H9 (cell line): ENCODE results near the gene FGF10. TPM values are rescaled to one million over a fixed set of nuclear protein-coding genes. Genes with fewer than 3 reads are reported as not detected.

Experiments
- DNase-seq: peaks from one replicate; pipeline ENCODE4 v3.0.0-alpha.2; 2017
- H2AFZ ChIP-seq: one replicate; pipeline ENCODE4 v1.6.1; 2013; ENCODE audit warnings: mild to moderate bottlenecking, low read length, control low read depth, moderate library complexity
- H2AK5ac ChIP-seq: 2 replicates; pipeline ENCODE4 v1.6.1; 2013; ENCODE audit warnings: low read length, control low read depth, mixed read lengths; ENCODE audit not compliant: insufficient read length
- H2BK120ac ChIP-seq: one replicate; pipeline ENCODE4 v1.6.1; 2013; ENCODE audit warnings: low read depth, mild to moderate bottlenecking, low read length, control low read depth, inconsistent platforms; ENCODE audit not compliant: poor library complexity, severe bottlenecking
- H2BK12ac ChIP-seq: 2 replicates; pipeline ENCODE4 v1.6.1; 2013; ENCODE audit warnings: low read length, control low read depth, mixed read lengths, low read depth; ENCODE audit not compliant: insufficient read length
- H2BK15ac ChIP-seq: 2 replicates; pipeline ENCODE4 v1.6.1; 2013; ENCODE audit warnings: low read depth, low read length, control low read depth
- H2BK20ac ChIP-seq: one replicate; pipeline ENCODE4 v1.6.1; 2013; ENCODE audit warnings: low read depth, mild to moderate bottlenecking, low read length, control low read depth, inconsistent platforms; ENCODE audit not compliant: poor library complexity, severe bottlenecking
- H2BK5ac ChIP-seq: 2 replicates; pipeline ENCODE4 v1.6.1; 2013; ENCODE audit warnings: low read length, control low read depth, mixed read lengths; ENCODE audit not compliant: insufficient read length
- H3K14ac ChIP-seq: 2 replicates; pipeline ENCODE4 v1.6.1; 2013; ENCODE audit warnings: low read length, control low read depth; ENCODE audit not compliant: insufficient read depth
- H3K18ac ChIP-seq: 2 replicates; pipeline ENCODE4 v1.6.1; 2013; ENCODE audit warnings: low read depth, mild to moderate bottlenecking, mixed read lengths, low read length, control low read depth; ENCODE audit not compliant: insufficient read length
- H3K23ac ChIP-seq: 2 replicates; pipeline ENCODE4 v1.6.1; 2013; ENCODE audit warnings: low read length, control low read depth, mixed read lengths, low read depth; ENCODE audit not compliant: insufficient read length
- H3K23me2 ChIP-seq: 2 replicates; pipeline ENCODE4 v1.6.1; 2013; ENCODE audit warnings: low read depth, mild to moderate bottlenecking, mixed read lengths, low read length, control low read depth; ENCODE audit not compliant: insufficient read length, poor library complexity, severe bottlenecking
- H3K27ac ChIP-seq: 2 replicates; pipeline ENCODE4 v1.5.1; 2013; ENCODE audit warnings: low read length, control low read depth, mixed read lengths, low read depth; ENCODE audit not compliant: insufficient read length
- H3K27me3 ChIP-seq: 2 replicates; pipeline ENCODE4 v1.6.1; 2013; ENCODE audit warnings: low read length, control low read depth, inconsistent platforms; ENCODE audit not compliant: insufficient read depth
- H3K4ac ChIP-seq: 2 replicates; pipeline ENCODE4 v1.6.1; 2013; ENCODE audit warnings: low read depth, mild to moderate bottlenecking, control low read depth, inconsistent platforms, low read length, moderate library complexity
- H3K4me1 ChIP-seq: 2 replicates; pipeline ENCODE4 v1.6.1; 2013; ENCODE audit warnings: low read length, control low read depth, inconsistent platforms; ENCODE audit not compliant: insufficient read depth
- H3K4me2 ChIP-seq: 2 replicates; pipeline ENCODE4 v1.6.1; 2013; ENCODE audit warnings: low read length, control low read depth, mixed read lengths; ENCODE audit not compliant: insufficient read length, insufficient read depth
- H3K56ac ChIP-seq: 2 replicates; pipeline ENCODE4 v1.6.1; 2013; ENCODE audit warnings: low read depth, mild to moderate bottlenecking, mixed read lengths, low read length, control low read depth; ENCODE audit not compliant: insufficient read length
- H3K79me1 ChIP-seq: 2 replicates; pipeline ENCODE4 v1.6.1; 2013; ENCODE audit warnings: low read depth, mild to moderate bottlenecking, moderate library complexity, low read length, control low read depth, inconsistent platforms; ENCODE audit not compliant: insufficient read depth, poor library complexity, severe bottlenecking
- H3K79me2 ChIP-seq: 2 replicates; pipeline ENCODE4 v1.6.1; 2013; ENCODE audit warnings: low read length, control low read depth, inconsistent platforms; ENCODE audit not compliant: insufficient read depth
- H3K9ac ChIP-seq: 2 replicates; pipeline ENCODE4 v1.6.1; 2013; ENCODE audit warnings: low read length, control low read depth, mixed read lengths; ENCODE audit not compliant: insufficient read length; ENCODE audit errors: extremely low read depth
- H3K9me3 ChIP-seq: one replicate; pipeline ENCODE4 v1.6.1; 2013; ENCODE audit warnings: low read depth, low read length, inconsistent platforms; ENCODE audit not compliant: control insufficient read depth
- H3T11ph ChIP-seq: one replicate; pipeline ENCODE4 v1.6.1; 2013; ENCODE audit warnings: mild to moderate bottlenecking, low read length, control low read depth, inconsistent platforms
- H4K20me1 ChIP-seq: one replicate; pipeline ENCODE4 v1.6.1; 2013; ENCODE audit not compliant: control insufficient read depth, insufficient read length, insufficient read depth
- H4K5ac ChIP-seq: 2 replicates; pipeline ENCODE4 v1.6.1; 2013; ENCODE audit warnings: low read depth, mild to moderate bottlenecking, mixed read lengths, low read length, control low read depth; ENCODE audit not compliant: insufficient read length
- H4K8ac ChIP-seq: replicated peaks from 2 replicates; pipeline ENCODE4 v1.6.1; 2013; ENCODE audit warnings: low read length, control low read depth, mixed read lengths, low read depth; ENCODE audit not compliant: insufficient read length
- H4K91ac ChIP-seq: 2 replicates; pipeline ENCODE4 v1.6.1; 2013; ENCODE audit warnings: low read depth, mild to moderate bottlenecking, moderate library complexity, mixed read lengths, low read length, control low read depth; ENCODE audit not compliant: insufficient read length
- H3K27ac Mint-ChIP-seq, 3 experiments: 2 replicates in 2 of 3; 3 replicates in 1 of 3; pipeline ENCODE4 v1.8.0; 2020 to 2021; ENCODE audit warnings: mixed read lengths in 3 of 3, mild to moderate bottlenecking in 1 of 3, moderate library complexity in 1 of 3
- H3K27me3 Mint-ChIP-seq: 2 replicates; pipeline ENCODE4 v1.8.0; 2021; ENCODE audit warnings: low read depth, mild to moderate bottlenecking, moderate library complexity, mixed read lengths
- H3K36me3 Mint-ChIP-seq, 3 experiments: 2 replicates in 2 of 3; 3 replicates in 1 of 3; pipeline ENCODE4 v1.8.0; 2020 to 2021; ENCODE audit warnings: low read depth in 3 of 3, mixed read lengths in 3 of 3; ENCODE audit not compliant: insufficient read depth in 1 of 3
- H3K4me1 Mint-ChIP-seq, 2 experiments: 2 replicates each; pipeline ENCODE4 v1.8.0; 2020; ENCODE audit warnings: mixed read lengths in 2 of 2
- H3K4me3 Mint-ChIP-seq, 2 experiments: 2 replicates in 1 of 2; 3 replicates in 1 of 2; pipeline ENCODE4 v1.8.0; 2020 to 2021; ENCODE audit warnings: mild to moderate bottlenecking in 2 of 2, mixed read lengths in 2 of 2, moderate library complexity in 1 of 2
- H3K9me3 Mint-ChIP-seq, 2 experiments: 2 replicates in 1 of 2; 3 replicates in 1 of 2; pipeline ENCODE4 v1.8.0; 2020; ENCODE audit warnings: mild to moderate bottlenecking in 2 of 2, mixed read lengths in 2 of 2, moderate library complexity in 1 of 2
- CTCF ChIP-seq: fragments of 200-600 bp; sonication (generic); conservative IDR thresholded peaks from 3 replicates; pipeline ENCODE4 v1.8.0; 2021; ENCODE audit warnings: antibody characterized with exemption, mild to moderate bottlenecking
- total RNA-seq: library from RNA; stranded (reverse); gene quantifications from 2 replicates; pipeline ENCODE4 v1.2.1, GENCODE V29; 2021

Gene FGF10
- total RNA-seq, 1 experiment from 2014 or later: not detected

GRCh38 chr5:44360919-44361318 is 28.3 kb downstream of the FGF10 start:
- Histone ChIP-seq H3K23ac (no peak overlapping the region), H3K14ac (no peak overlapping the region), H2BK15ac (no peak overlapping the region), H3K56ac (no peak overlapping the region), H3K9ac (no peak overlapping the region), H3K27me3 (no peaks in the 10 kb centered on the region), H3K27ac (no peak overlapping the region), H2BK120ac (no peak overlapping the region), H3K9me3 (no peaks in the 10 kb centered on the region), H4K91ac (no peak overlapping the region), H3K79me1 (no peaks in the 10 kb centered on the region), H3T11ph (no peak overlapping the region), H3K79me2 (no peaks in the 10 kb centered on the region), H4K5ac (no peak overlapping the region), H2BK12ac (no peak overlapping the region), H3K4me1 (no peaks in the 10 kb centered on the region), H2BK5ac (no peak overlapping the region), H3K23me2 (no peaks in the 10 kb centered on the region), H4K20me1 (no peaks in the 10 kb centered on the region), H3K4me2 (no peak overlapping the region), H3K18ac (no peak overlapping the region), H2AFZ (no peak overlapping the region), H3K4ac (no peak overlapping the region), H2BK20ac (no peak overlapping the region), H2AK5ac (no peak overlapping the region), H4K8ac (no peak overlapping the region)
- Mint-ChIP-seq H3K27ac (no peak overlapping the region), H3K9me3 (no peaks in the 10 kb centered on the region), H3K36me3 (no peaks in the 10 kb centered on the region), H3K4me3 (no peak overlapping the region), H3K27me3 (no peaks in the 10 kb centered on the region), H3K4me1 (no peaks in the 10 kb centered on the region)
- no peak for TF ChIP-seq CTCF
- DNase-seq: no peak
